ENCODE measurements around the gene ZBTB17. TPM values are rescaled to one million over a fixed set of nuclear protein-coding genes. Genes with fewer than 3 reads are reported as not detected.
"Not testable (repeated sequence)": the region's sequence is repeated elsewhere in the genome, so short reads cannot be mapped to it uniquely, and the experiment has no call there.

The ZBTB17 gene
- total RNA-seq, 1 donor from 2014 or later: 24.1 TPM

DNA sequence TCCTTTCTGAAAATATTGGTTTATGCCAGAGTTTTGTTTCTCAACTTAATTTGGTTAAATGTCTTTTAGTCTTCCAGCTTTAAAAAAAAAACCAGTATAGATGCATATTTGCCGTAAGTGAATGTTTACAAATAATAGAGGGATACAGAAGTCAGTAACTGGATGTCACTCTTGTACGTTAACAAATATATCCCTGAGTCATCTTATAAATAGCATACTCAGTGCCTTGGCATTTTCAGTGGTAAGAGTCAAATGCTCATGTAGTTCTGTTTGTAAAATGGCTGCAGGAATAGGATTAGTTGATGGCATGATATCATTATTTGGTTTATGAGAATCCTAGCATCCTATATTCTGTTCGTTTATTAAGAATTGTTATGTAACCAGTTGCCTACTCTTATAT, 73.0 kb downstream of the ZBTB17 start:
- Histone ChIP-seq H3K36me3 (ENCODE audit: control insufficient read depth, insufficient read depth, low read length) (no peaks in the 10 kb centered on the region), H3K27me3 (ENCODE audit: control insufficient read depth, insufficient read depth, low read length) (no peaks in the 10 kb centered on the region), H3K4me3 (ENCODE audit: low read depth, low read length) (no peak overlapping the region)
- TF ChIP-seq, protein P1, sequence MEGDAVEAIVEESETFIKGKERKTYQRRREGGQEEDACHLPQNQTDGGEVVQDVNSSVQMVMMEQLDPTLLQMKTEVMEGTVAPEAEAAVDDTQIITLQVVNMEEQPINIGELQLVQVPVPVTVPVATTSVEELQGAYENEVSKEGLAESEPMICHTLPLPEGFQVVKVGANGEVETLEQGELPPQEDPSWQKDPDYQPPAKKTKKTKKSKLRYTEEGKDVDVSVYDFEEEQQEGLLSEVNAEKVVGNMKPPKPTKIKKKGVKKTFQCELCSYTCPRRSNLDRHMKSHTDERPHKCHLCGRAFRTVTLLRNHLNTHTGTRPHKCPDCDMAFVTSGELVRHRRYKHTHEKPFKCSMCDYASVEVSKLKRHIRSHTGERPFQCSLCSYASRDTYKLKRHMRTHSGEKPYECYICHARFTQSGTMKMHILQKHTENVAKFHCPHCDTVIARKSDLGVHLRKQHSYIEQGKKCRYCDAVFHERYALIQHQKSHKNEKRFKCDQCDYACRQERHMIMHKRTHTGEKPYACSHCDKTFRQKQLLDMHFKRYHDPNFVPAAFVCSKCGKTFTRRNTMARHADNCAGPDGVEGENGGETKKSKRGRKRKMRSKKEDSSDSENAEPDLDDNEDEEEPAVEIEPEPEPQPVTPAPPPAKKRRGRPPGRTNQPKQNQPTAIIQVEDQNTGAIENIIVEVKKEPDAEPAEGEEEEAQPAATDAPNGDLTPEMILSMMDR (IDR thresholded peaks at IDR 0.05; ENCODE audit: insufficient read depth, low read length, poor library complexity, severe bottlenecking): no peak
- DNase-seq (ENCODE audit: low read depth): no peak

GRCh38 chr1:15900662-15901279, 75.1 kb downstream of the ZBTB17 start:
- no peak overlapping the region for H3K4me3 ChIP-seq (ENCODE audit: low read depth, low read length)
- no peak for DNase-seq (ENCODE audit: low read depth)
- H3K27me3 ChIP-seq (ENCODE audit: control insufficient read depth, insufficient read depth, low read length): no peaks in the 10 kb centered on the region
- no peaks in the 10 kb centered on the region for H3K36me3 ChIP-seq (ENCODE audit: control insufficient read depth, insufficient read depth, low read length)
- TF ChIP-seq, protein P1 (IDR thresholded peaks at IDR 0.05; ENCODE audit: insufficient read depth, low read length, poor library complexity, severe bottlenecking): no peak

- no peak for DNase-seq (ENCODE audit: low read depth)
- TF ChIP-seq, protein P1 (IDR thresholded peaks at IDR 0.05; ENCODE audit: insufficient read depth, low read length, poor library complexity, severe bottlenecking): no peak
- Histone ChIP-seq H3K27me3 (ENCODE audit: control insufficient read depth, insufficient read depth, low read length) (no peaks in the 10 kb centered on the region), H3K36me3 (ENCODE audit: control insufficient read depth, insufficient read depth, low read length) (no peaks in the 10 kb centered on the region), H3K4me3 (ENCODE audit: low read depth, low read length) (no peak overlapping the region)
These were observed 76.6 kb downstream of the ZBTB17 start for GRCh38 chr1:15899266-15899665.

DNA sequence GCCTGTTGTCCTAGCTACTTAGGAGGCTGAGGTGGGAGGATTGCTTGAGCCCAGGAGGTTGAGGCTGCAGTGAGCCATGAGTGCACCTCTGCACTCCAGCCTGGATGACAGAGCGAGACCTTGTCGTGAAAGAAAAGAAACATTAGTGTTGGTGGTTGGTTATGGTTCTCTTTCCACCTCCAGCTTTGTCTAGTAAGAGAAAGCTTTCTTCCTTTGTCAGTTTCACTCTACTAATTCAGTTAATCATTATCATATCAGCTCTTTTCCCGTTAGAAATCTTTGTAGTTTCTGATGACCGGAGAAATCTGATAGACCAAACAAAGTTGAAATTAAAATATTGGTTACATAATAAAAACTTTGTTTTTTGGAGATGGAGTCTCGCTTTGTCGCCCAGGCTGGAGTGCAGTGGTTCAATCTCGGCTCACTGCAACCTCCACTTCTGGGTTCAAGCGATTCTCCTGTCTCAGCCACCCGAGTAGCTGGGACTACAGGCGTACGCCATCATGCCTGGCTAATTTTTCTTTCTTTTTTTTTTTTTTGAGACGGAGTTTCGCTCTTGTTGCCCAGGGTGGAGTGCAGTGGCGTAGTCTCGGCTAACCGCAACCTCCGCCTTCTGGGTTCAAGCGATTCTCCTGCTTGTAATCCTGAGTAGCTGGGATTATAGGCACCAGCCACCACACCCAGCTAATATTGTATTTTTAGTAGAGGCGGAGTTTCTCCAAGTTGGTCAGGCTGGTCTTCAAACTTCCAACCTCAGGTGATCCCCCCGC, 78.9 kb downstream of the ZBTB17 start:
- not testable (repeated sequence) for H3K27me3 ChIP-seq (ENCODE audit: control insufficient read depth, insufficient read depth, low read length); DNase-seq (ENCODE audit: low read depth); H3K4me3 ChIP-seq (ENCODE audit: low read depth, low read length)

GRCh38 chr1:15895233-15895632, 80.7 kb downstream of the ZBTB17 start:
- Histone ChIP-seq H3K36me3 (ENCODE audit: control insufficient read depth, insufficient read depth, low read length) (no peaks in the 10 kb centered on the region), H3K4me3 (ENCODE audit: low read depth, low read length) (no peak overlapping the region), H3K27me3 (ENCODE audit: control insufficient read depth, insufficient read depth, low read length) (no peaks in the 10 kb centered on the region)
- TF ChIP-seq, protein P1 (IDR thresholded peaks at IDR 0.05; ENCODE audit: insufficient read depth, low read length, poor library complexity, severe bottlenecking): no peak
- DNase-seq (ENCODE audit: low read depth): no peak

More for the DNA sequence above, 78.9 kb downstream of the ZBTB17 start:
- not testable (repeated sequence) for H3K36me3 ChIP-seq (ENCODE audit: control insufficient read depth, insufficient read depth, low read length)

- not testable (repeated sequence) for H3K36me3 ChIP-seq (ENCODE audit: control insufficient read depth, insufficient read depth, low read length); DNase-seq (ENCODE audit: low read depth)
These were observed 82.9 kb downstream of the ZBTB17 start for GRCh38 chr1:15892857-15893599.

More at GRCh38 chr1:15892857-15893599, 82.9 kb downstream of the ZBTB17 start:
- H3K27me3 ChIP-seq (ENCODE audit: control insufficient read depth, insufficient read depth, low read length); H3K4me3 ChIP-seq (ENCODE audit: low read depth, low read length): not testable (repeated sequence)

Other genes with a start within 250 kb of the ZBTB17 start
- gene SLC25A34, start 239.8 kb downstream of the ZBTB17 start, total RNA-seq: 0.25 and 0.34 TPM in 2 replicates
- gene TMEM82, start 233.6 kb downstream of the ZBTB17 start, total RNA-seq: not detected in 2 replicates
- gene FBLIM1, start 217.3 kb downstream of the ZBTB17 start, total RNA-seq: 364 and 458 TPM in 2 replicates
- 1.8 and 1.9 TPM in 2 replicates for gene UQCRHL, start 168.5 kb downstream of the ZBTB17 start, total RNA-seq
- gene SPEN, start 128.4 kb downstream of the ZBTB17 start, total RNA-seq: 24.0 and 29.1 TPM in 2 replicates
- gene SRARP, start 28.1 kb upstream of the ZBTB17 start, total RNA-seq: not detected in 2 replicates
- 0.07 TPM in 1 of 2 replicates, not detected in the other for gene HSPB7, start 41.9 kb upstream of the ZBTB17 start, total RNA-seq
- gene CLCNKA, start 45.9 kb upstream of the ZBTB17 start, total RNA-seq: not detected in 2 replicates
- gene CLCNKB, start 67.7 kb upstream of the ZBTB17 start, total RNA-seq: 0.50 and 1.6 TPM in 2 replicates
- gene FAM131C, start 97.5 kb upstream of the ZBTB17 start, total RNA-seq: 0.46 and 0.89 TPM in 2 replicates
- gene EPHA2, start 180.0 kb upstream of the ZBTB17 start, total RNA-seq: 211 and 234 TPM in 2 replicates
- 2.7 and 5.6 TPM in 2 replicates for gene ARHGEF19, start 236.6 kb upstream of the ZBTB17 start, total RNA-seq

All from kidney epithelial cell (primary cell).